ENCODE data around the gene C1orf146.
"Not testable (repeated sequence)": the region's sequence is repeated elsewhere in the genome, so short reads cannot be mapped to it uniquely, and the experiment has no call there.

The C1orf146 gene

GRCh38 chr1:92276082-92276481 lies 58.4 kb downstream of the C1orf146 start:
- DNase-seq = no peak

GRCh38 chr1:92277105-92277723 lies 59.5 kb downstream of the C1orf146 start:
- no peak for DNase-seq

GRCh38 chr1:92279781-92280180 lies 62.1 kb downstream of the C1orf146 start:
- not testable (repeated sequence) for DNase-seq

DNA sequence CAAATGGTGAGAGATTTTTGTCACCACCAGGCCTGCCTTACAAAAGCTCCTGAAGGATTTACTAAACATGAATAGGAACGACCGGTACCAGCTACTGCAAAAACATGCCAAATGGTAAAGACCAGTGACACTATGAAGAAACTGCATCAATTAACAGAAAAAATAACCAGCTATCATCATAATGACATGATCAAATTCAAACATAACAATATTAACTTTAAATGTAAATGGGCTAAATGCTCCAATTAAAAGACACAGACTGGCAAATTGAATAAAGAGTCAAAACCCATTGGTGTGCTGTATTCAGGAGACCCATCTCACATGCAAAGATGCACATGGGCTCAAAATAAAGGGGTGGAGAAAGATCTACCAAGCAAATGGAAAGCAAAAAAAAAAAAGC lies 63.7 kb downstream of the C1orf146 start:
- DNase-seq = not testable (repeated sequence)

DNA sequence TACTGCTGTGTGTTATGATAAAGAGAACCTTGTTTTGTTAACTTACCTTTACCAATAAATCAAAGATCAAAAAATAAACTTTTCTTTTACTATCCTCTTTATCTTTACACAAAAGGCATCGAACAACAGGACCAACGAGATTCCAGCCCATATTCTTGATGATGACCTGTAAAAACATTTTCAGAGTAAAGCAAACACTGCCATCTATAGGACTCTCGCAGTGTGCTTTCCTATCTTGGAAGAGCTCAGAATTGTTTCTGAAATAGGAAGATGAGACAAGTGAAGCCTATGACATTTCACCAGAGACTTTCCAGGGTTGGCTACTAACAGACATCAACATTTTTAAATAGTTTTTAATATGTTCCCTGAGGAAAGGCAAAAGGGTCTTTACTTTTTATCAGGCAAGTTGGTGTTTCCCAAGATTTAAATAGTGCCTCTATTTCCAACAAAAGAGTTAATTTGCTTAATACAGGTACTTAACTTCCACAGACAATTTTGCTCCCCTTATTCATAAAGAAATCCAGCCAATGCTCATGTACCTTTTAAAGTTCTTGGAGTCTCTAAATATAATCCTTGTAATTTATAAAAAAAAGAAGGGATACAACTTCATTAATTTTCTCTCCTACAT lies 73.8 kb downstream of the C1orf146 start:
- peak; percentile 66 for DNase-seq
